ENCODE results near the gene MCRIP1. TPM values are rescaled to one million over a fixed set of nuclear protein-coding genes. Genes with fewer than 3 reads are reported as not detected.

Gene MCRIP1
- total and polyA plus RNA-seq, 9 of the 15 experiments (the other 6 are each of a cell fraction or from before 2014, with no cell fraction given), result 0.39 to 35.8 (median 9.7) TPM

GRCh38 chr17:81821603-81822311 lies 11.3 kb downstream of the MCRIP1 start (continued):
- no peak for TF ChIP-seq CBX8 (IDR thresholded peaks at IDR 0.05; ENCODE audit: borderline replicate concordance, extremely low read depth, low read depth, low read length, poor library complexity, severe bottlenecking)
- TF ChIP-seq PHTF2 (CRISPR knock-in tag; IDR thresholded peaks at IDR 0.05), result no peak
- TF ChIP-seq ZNF384 (IDR thresholded peaks at IDR 0.05; ENCODE audit: low read depth, low read length), result no peak
- TF ChIP-seq ZFP1 (CRISPR knock-in tag; IDR thresholded peaks at IDR 0.05), result no peak
- TF ChIP-seq PTTG1 (tag; IDR thresholded peaks at IDR 0.05; ENCODE audit: low read depth), result no peak
- peak; percentile 62; the same call in 1 of the 2 replicates for TF ChIP-seq ZNF24 (IDR thresholded peaks at IDR 0.05)
- no peak for TF ChIP-seq ZNF143 (CRISPR knock-in tag; IDR thresholded peaks at IDR 0.05)
- TF ChIP-seq, protein P1, sequence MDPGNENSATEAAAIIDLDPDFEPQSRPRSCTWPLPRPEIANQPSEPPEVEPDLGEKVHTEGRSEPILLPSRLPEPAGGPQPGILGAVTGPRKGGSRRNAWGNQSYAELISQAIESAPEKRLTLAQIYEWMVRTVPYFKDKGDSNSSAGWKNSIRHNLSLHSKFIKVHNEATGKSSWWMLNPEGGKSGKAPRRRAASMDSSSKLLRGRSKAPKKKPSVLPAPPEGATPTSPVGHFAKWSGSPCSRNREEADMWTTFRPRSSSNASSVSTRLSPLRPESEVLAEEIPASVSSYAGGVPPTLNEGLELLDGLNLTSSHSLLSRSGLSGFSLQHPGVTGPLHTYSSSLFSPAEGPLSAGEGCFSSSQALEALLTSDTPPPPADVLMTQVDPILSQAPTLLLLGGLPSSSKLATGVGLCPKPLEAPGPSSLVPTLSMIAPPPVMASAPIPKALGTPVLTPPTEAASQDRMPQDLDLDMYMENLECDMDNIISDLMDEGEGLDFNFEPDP (CRISPR knock-in tag; IDR thresholded peaks at IDR 0.05), result no peak
- TF ChIP-seq SNAPC5 (CRISPR knock-in tag; IDR thresholded peaks at IDR 0.05), result no peak
- no peak for TF ChIP-seq ASH1L (IDR thresholded peaks at IDR 0.05; ENCODE audit: borderline replicate concordance, low read depth, partially characterized antibody)
- TF ChIP-seq ZNF449 (CRISPR knock-in tag; IDR thresholded peaks at IDR 0.05), result no peak
- peak in 1 of 3 experiments; percentile 19 for TF ChIP-seq YY1 (IDR thresholded peaks at IDR 0.05; ENCODE audit: borderline replicate concordance in 1 of 3, control insufficient read depth in 1 of 3, extremely low read depth in 1 of 3, insufficient read depth in 3 of 3, insufficient read length in 1 of 3, insufficient replicate concordance in 2 of 3, low read depth in 1 of 3, low read length in 2 of 3)
- TF ChIP-seq SIRT6 (IDR thresholded peaks at IDR 0.05; ENCODE audit: low read depth, low read length), result no peak
- TF ChIP-seq RB1 (IDR thresholded peaks at IDR 0.05; ENCODE audit: low read depth), result peak; percentile 87
- TF ChIP-seq WHSC1 (IDR thresholded peaks at IDR 0.05; ENCODE audit: low read length), result no peak
- TF ChIP-seq ZSCAN29 (IDR thresholded peaks at IDR 0.05), result no peak
- no peak for TF ChIP-seq ZBTB8A (IDR thresholded peaks at IDR 0.05; ENCODE audit: partially characterized antibody)
- TF ChIP-seq ZBTB1 (CRISPR knock-in tag; IDR thresholded peaks at IDR 0.05; ENCODE audit: borderline replicate concordance, low read depth), result peak; percentile 42; the same call in 1 of the 2 replicates
- no peak for TF ChIP-seq ZZZ3 (IDR thresholded peaks at IDR 0.05)
- no peak for TF ChIP-seq TGIF2 (CRISPR knock-in tag; IDR thresholded peaks at IDR 0.05)
- TF ChIP-seq CTBP1 (IDR thresholded peaks at IDR 0.05; ENCODE audit: borderline replicate concordance), result peak; percentile 91; the same call in 1 of the 2 replicates
- no peak for TF ChIP-seq CCAR2 (IDR thresholded peaks at IDR 0.05; ENCODE audit: low read depth, low read length)
- peak; percentile 48 for TF ChIP-seq SAP30 (IDR thresholded peaks at IDR 0.05; ENCODE audit: borderline replicate concordance, insufficient read depth, low read depth, low read length, poor library complexity, severe bottlenecking)
- no peak for TF ChIP-seq PHB (CRISPR knock-in tag; IDR thresholded peaks at IDR 0.05)

All from K562 (cell line).